ENCODE data around the gene TBC1D4. TPM values are rescaled to one million over a fixed set of nuclear protein-coding genes. Genes with fewer than 3 reads are reported as not detected.

TBC1D4 gene
- total and polyA plus RNA-seq, 10 of the 15 experiments (the other 5 are each of a cell fraction or from before 2014, with no cell fraction given): 11.0 to 38.6 (median 25.5) TPM

GRCh38 chr13:75372517-75372916 is 109.5 kb downstream of the TBC1D4 start:
- peak; percentile 87 for ATAC-seq
- FAIRE-seq: peak; percentile 27
- Histone ChIP-seq H3K4me2 (ENCODE audit: control insufficient read depth, insufficient read depth) (no peak overlapping the region), H3K27me3 (replicated peaks in 1 of 2; ENCODE audit: control insufficient read depth in 2 of 2, insufficient read depth in 2 of 2, low read length in 1 of 2) (no peaks in the 10 kb centered on the region), H3K9ac (ENCODE audit: control insufficient read depth, insufficient read depth, low read length) (no peak overlapping the region), H2AFZ (ENCODE audit: control insufficient read depth, low read depth, low read length) (no peak overlapping the region), H3K4me1 (ENCODE audit: control insufficient read depth, insufficient read depth, low read length) (no peaks in the 10 kb centered on the region; the same call in 1 of the 2 replicates), H4K20me1 (ENCODE audit: control insufficient read depth, insufficient read depth) (no peaks in the 10 kb centered on the region), H3K79me2 (ENCODE audit: control insufficient read depth, insufficient read depth, low read length) (peaks cover 5% of the 10 kb centered on the region), H3K4me3 (no peak overlapping the region), H3K36me3 (ENCODE audit: control insufficient read depth in 2 of 2, insufficient read depth in 2 of 2, low read length in 1 of 2) (no peaks in the 10 kb centered on the region), H3K9me3 (replicated peaks; ENCODE audit: control insufficient read depth, insufficient read depth, low read length) (no peaks in the 10 kb centered on the region), H3K27ac (ENCODE audit: control insufficient read depth, insufficient read depth) (no peak overlapping the region)
- ChIA-PET SMC1A (ENCODE audit: uncharacterized antibody, unreplicated experiment) (interaction anchor here (0.7 to 7.3 kb wide), 38 partner anchors 9 to 497 kb away, joined by 3 to 75 read pairs (median 5); partner anchors contain the start of genes TBC1D4 and UCHL3), RAD21 (ENCODE audit: unreplicated experiment) (interaction anchor here (0.6 to 5.4 kb wide), 15 partner anchors 22 to 323 kb away, joined by 3 to 46 read pairs (median 4); partner anchors contain the start of genes TBC1D4 and UCHL3), CTCF (interaction anchor here (0.5 to 6.4 kb wide), 37 partner anchors 10 to 493 kb away, joined by 3 to 47 read pairs (median 5); partner anchors contain the start of genes COMMD6, TBC1D4 and UCHL3), POLR2A (interaction anchor here (0.7 to 1.8 kb wide), 3 partner anchors 110 to 478 kb away, joined by 3 to 6 read pairs (median 3); partner anchors contain the start of genes TBC1D4 and UCHL3)
- WGBS (ENCODE audit: insufficient coverage, insufficient replicate concordance, low lambda C conversion rate, missing lambda C conversion rate): 5% methylated on average over 1 of the region's 1 CpG
- no peak for DNase-seq (ENCODE audit: low read depth, low spot score)
- BruUV-seq (replicated peaks): no TSS peak
- intact Hi-C loops (cut with micrococcal nuclease; ENCODE audit: unreplicated experiment) (loop anchor here (1.0 to 10.0 kb wide), 3 partner anchors 110 to 272 kb away; partner anchors contain the start of genes TBC1D4 and UCHL3), in situ Hi-C loops (cut with MboI) (loop anchor here (5.0 kb wide), 2 partner anchors 115 to 175 kb away; partner anchors contain the start of gene UCHL3)
- TF ChIP-seq NBN (IDR thresholded peaks at IDR 0.05): 0 out of 2 replicates have a peak, but pooled peaks have one; percentile 26
- no peak for TF ChIP-seq SREBF1 (IDR thresholded peaks at IDR 0.05; ENCODE audit: low read length)
- peak in 1 of 2 experiments; percentile 22; a peak in 1 of 4 replicates for TF ChIP-seq BHLHE40 (IDR thresholded peaks at IDR 0.05; ENCODE audit: borderline replicate concordance in 1 of 2, low read depth in 2 of 2, low read length in 1 of 2)
- TF ChIP-seq MTA3 (IDR thresholded peaks at IDR 0.05; ENCODE audit: borderline replicate concordance, low read length): no peak
- peak; percentile 90 for TF ChIP-seq ZNF384 (IDR thresholded peaks at IDR 0.05; ENCODE audit: borderline replicate concordance, low read depth, low read length)
- TF ChIP-seq CBX3 (IDR thresholded peaks at IDR 0.05; ENCODE audit: borderline replicate concordance, low read depth): no peak
- no peak for TF ChIP-seq YY1 (IDR thresholded peaks at IDR 0.05; ENCODE audit: low read depth, low read length)
- TF ChIP-seq SRF (IDR thresholded peaks at IDR 0.05; ENCODE audit: low read depth in 2 of 2, low read length in 2 of 2): no peak
- TF ChIP-seq SIN3A (IDR thresholded peaks at IDR 0.05; ENCODE audit: low read depth, low read length): no peak
- peak; percentile 78 for TF ChIP-seq RAD21 (IDR thresholded peaks at IDR 0.05; ENCODE audit: insufficient read depth, low read depth, low read length)
- TF ChIP-seq, protein P1, sequence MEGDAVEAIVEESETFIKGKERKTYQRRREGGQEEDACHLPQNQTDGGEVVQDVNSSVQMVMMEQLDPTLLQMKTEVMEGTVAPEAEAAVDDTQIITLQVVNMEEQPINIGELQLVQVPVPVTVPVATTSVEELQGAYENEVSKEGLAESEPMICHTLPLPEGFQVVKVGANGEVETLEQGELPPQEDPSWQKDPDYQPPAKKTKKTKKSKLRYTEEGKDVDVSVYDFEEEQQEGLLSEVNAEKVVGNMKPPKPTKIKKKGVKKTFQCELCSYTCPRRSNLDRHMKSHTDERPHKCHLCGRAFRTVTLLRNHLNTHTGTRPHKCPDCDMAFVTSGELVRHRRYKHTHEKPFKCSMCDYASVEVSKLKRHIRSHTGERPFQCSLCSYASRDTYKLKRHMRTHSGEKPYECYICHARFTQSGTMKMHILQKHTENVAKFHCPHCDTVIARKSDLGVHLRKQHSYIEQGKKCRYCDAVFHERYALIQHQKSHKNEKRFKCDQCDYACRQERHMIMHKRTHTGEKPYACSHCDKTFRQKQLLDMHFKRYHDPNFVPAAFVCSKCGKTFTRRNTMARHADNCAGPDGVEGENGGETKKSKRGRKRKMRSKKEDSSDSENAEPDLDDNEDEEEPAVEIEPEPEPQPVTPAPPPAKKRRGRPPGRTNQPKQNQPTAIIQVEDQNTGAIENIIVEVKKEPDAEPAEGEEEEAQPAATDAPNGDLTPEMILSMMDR (IDR thresholded peaks at IDR 0.05 in 2 of 3, conservative IDR thresholded peaks at IDR 0.05 in 1 of 3; ENCODE audit: control insufficient read depth in 2 of 3, extremely low read depth in 1 of 3, insufficient read depth in 1 of 3, low read depth in 3 of 3, low read length in 3 of 3): peak; percentile 59 to 64 (median 61); a peak in 5 of 6 replicates
- TF ChIP-seq, protein P2, sequence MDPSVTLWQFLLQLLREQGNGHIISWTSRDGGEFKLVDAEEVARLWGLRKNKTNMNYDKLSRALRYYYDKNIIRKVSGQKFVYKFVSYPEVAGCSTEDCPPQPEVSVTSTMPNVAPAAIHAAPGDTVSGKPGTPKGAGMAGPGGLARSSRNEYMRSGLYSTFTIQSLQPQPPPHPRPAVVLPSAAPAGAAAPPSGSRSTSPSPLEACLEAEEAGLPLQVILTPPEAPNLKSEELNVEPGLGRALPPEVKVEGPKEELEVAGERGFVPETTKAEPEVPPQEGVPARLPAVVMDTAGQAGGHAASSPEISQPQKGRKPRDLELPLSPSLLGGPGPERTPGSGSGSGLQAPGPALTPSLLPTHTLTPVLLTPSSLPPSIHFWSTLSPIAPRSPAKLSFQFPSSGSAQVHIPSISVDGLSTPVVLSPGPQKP (IDR thresholded peaks at IDR 0.05; ENCODE audit: low read depth, low read length): no peak
- no peak for TF ChIP-seq DPF2 (IDR thresholded peaks at IDR 0.05)
- no peak for TF ChIP-seq ASH2L (IDR thresholded peaks at IDR 0.05; ENCODE audit: borderline replicate concordance, low read depth)
- TF ChIP-seq SMC3 (IDR thresholded peaks at IDR 0.05; ENCODE audit: borderline replicate concordance, low read length): peak; percentile 45; the same call in 1 of the 2 replicates
- no peak for TF ChIP-seq SMAD1 (IDR thresholded peaks at IDR 0.05; ENCODE audit: low read depth, partially characterized antibody)
- TF ChIP-seq RUNX3 (IDR thresholded peaks at IDR 0.05; ENCODE audit: low read length): peak; percentile 6; the same call in 1 of the 2 replicates

All from GM12878 (cell line).